D721Med (cell line): ENCODE results near the gene KRT6A.
A peak's percentile ranks its signal among the peaks of the same experiment; 100 is the strongest.

Source experiments
- DNase-seq: peaks from one replicate; pipeline ENCODE4 v3.0.0; 2011; ENCODE audit warnings: low spot score; ENCODE audit not compliant: insufficient read length
- FAIRE-seq: peaks from 2 replicates; lab custom pipeline; 2011; peaks lifted over from hg19 to GRCh38; lab: Jason Lieb, UNC
- CTCF ChIP-seq: IDR thresholded peaks from 2 replicates; pipeline ENCODE4 v1.5.1; 2012; ENCODE audit warnings: mild to moderate bottlenecking, control low read depth; ENCODE audit not compliant: insufficient read depth; ENCODE audit errors: missing control alignments

Gene KRT6A

GRCh38 chr12:52515319-52515646, 22.2 kb upstream of the KRT6A start:
- FAIRE-seq (no peak), DNase-seq (no peak)
- TF ChIP-seq CTCF = no peak

- FAIRE-seq = no peak
Measured at GRCh38 chr12:52514471-52515318, 21.6 kb upstream of the KRT6A start.

GRCh38 chr12:52513736-52514135, 20.7 kb upstream of the KRT6A start:
- no peak for DNase-seq

More at GRCh38 chr12:52514471-52515318, 21.6 kb upstream of the KRT6A start:
- no peak for TF ChIP-seq CTCF
- DNase-seq = no peak

GRCh38 chr12:52508211-52508610, 15.2 kb upstream of the KRT6A start:
- no peak for FAIRE-seq

More at GRCh38 chr12:52513736-52514135, 20.7 kb upstream of the KRT6A start:
- no peak for FAIRE-seq
- no peak for TF ChIP-seq CTCF

GRCh38 chr12:52506858-52507715, 14.0 kb upstream of the KRT6A start:
- no peak for FAIRE-seq
- no peak for DNase-seq
- TF ChIP-seq CTCF = peak; percentile 48

More at GRCh38 chr12:52508211-52508610, 15.2 kb upstream of the KRT6A start:
- no peak for DNase-seq
- TF ChIP-seq CTCF = no peak

GRCh38 chr12:52502877-52503276, 9.8 kb upstream of the KRT6A start:
- FAIRE-seq (no peak), DNase-seq (no peak)
- no peak for TF ChIP-seq CTCF
